KG1 (cell line): ENCODE data around the gene LINGO3.
"Not testable (repeated sequence)": the region's sequence is repeated elsewhere in the genome, so short reads cannot be mapped to it uniquely, and the experiment has no call there.

ENCODE experiments used
- DNase-seq: peaks from one replicate; lab custom pipeline; 2025; lab: John Stamatoyannopoulos, UW

The LINGO3 gene, protein sequence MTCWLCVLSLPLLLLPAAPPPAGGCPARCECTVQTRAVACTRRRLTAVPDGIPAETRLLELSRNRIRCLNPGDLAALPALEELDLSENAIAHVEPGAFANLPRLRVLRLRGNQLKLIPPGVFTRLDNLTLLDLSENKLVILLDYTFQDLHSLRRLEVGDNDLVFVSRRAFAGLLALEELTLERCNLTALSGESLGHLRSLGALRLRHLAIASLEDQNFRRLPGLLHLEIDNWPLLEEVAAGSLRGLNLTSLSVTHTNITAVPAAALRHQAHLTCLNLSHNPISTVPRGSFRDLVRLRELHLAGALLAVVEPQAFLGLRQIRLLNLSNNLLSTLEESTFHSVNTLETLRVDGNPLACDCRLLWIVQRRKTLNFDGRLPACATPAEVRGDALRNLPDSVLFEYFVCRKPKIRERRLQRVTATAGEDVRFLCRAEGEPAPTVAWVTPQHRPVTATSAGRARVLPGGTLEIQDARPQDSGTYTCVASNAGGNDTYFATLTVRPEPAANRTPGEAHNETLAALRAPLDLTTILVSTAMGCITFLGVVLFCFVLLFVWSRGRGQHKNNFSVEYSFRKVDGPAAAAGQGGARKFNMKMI

GRCh38 chr19:2308114-2308556, at the start of gene LINGO3:
Gene LINGO3 (minus strand): TSS chr19:2308154. CDS start chr19:2291776, 16,378 bp downstream.
- no peak for DNase-seq

DNA sequence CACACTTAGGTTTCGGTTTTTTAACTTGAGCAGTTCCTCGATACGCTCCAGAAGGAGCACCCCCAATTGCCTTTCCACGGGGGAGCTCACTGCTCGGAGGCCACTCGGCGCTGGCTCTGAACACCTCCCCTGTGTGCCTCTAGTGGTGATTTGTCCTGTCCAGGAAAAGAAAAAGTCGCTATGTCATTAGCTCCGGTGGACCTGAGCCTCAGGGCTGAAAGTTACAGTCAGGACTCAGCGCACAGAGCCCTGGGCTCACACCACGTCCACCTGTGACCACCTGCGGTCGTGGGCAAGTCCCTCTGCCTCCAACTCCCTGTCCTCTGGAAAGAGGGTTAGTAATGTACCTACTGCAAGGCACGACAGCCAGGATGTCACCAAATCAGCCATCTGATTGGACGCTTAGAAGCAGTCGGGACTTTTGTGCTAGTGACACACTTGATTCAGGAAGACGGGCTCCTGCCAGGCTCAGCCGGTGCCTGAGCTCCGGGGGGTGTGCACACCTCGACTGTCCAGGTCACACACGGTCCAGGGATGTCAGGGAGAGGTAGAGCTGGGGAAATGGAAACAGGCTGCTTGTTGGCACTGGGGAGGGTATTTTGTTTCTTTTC, 48.2 kb upstream of the LINGO3 start:
- DNase-seq: no peak

DNA sequence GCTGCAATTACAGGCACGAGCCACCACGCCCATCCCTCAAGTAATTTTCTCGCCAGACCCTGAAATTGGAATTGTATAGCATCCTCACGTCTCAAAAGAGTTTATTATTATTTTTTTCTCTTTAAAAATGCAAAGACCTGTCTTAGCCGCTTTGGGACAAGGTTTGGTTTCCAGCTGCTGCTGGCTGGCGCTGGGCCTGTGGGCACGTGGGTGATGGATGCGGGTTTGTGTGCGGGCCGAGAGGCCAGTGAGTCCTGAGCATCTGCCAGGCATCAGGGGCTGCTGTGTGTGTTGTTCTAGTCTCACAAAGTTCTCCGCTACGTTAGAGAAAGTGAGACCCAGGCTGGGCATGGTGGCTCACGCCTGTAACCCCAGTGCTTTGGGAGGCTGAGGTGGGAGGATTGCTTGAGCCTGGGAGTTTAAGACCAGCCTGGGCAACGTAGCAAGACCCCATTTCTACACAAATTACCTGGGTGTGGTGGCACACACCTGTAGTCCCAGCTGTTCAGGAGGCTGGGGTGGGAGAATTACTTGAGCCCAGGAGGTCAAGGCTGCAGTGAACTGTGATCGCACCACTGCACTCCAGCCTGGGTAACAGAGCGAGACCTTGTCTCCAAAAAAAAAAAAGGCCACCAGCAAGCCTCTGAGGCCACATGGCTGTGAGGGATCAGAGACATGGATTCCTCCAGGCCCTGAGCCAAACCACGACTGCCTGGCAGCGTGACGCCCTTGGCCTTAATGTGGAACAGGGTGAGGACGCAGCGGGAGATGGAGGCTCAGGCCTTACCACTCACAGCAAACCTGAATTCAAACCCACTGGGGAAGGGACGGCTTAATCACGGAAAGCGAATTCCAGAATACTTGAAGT, 47.4 kb upstream of the LINGO3 start:
- DNase-seq: no peak

GRCh38 chr19:2354670-2355069, 46.7 kb upstream of the LINGO3 start:
- DNase-seq: no peak

GRCh38 chr19:2353887-2354592, 46.1 kb upstream of the LINGO3 start:
- no peak for DNase-seq

DNA sequence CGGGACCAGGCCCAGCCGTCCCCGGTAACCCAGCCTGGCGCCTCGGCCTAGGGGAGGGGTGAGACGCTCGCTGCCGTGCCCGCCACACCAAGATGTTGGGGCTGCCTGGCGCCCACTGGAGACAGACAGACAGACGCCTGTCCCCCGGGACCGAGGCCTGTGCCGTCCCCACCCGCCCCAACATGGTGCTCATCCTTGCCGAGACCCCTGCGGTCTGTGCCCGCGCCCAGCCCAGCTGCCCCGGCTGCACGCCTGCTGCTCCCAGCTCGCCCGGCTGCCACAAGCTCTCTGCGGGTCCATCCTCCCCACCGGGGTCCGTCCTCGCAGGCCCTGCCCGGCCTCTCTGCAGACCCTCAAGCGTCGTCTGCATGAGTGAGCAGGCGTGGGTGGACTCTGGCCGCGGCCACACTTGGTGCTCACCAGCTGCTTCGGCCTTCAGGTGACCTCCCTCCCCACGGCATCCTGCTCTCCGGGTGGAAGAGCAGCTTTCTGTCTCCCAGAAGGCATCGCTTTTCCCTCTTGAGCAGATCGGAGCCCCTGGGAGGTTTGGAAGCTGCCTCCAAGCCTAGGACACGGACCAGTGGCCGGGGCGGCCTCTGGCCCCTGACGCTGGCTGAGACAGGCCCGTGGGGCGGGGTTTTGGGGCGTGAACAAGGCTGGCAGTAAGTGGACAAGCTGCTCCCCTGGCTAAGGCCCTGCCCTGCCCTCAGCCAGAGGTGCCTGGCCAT, 45.4 kb upstream of the LINGO3 start:
- no peak for DNase-seq

- DNase-seq: no peak
Observed at GRCh38 chr19:2352121-2352520, 44.2 kb upstream of the LINGO3 start.

GRCh38 chr19:2351591-2351990, 43.6 kb upstream of the LINGO3 start:
- no peak for DNase-seq

DNA sequence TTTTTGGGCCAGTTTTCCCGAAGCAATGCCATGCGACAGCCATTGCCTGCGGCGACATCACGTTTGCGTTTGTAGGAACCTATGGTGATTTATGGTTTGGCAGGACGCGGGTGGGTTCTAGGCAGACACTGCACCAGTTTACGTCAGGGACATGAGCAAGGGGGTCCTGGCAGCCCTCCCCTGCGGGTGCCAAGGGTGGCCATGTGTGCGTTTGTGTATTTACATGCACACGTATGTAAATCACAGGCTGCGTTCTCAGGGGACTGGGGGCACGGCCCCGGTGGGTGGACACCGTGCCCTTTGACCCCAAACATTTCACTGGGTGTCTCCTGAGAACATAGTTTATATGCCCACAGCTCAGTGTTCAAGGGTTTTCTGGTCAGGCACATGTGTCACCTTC, 42.7 kb upstream of the LINGO3 start:
- DNase-seq: no peak

DNA sequence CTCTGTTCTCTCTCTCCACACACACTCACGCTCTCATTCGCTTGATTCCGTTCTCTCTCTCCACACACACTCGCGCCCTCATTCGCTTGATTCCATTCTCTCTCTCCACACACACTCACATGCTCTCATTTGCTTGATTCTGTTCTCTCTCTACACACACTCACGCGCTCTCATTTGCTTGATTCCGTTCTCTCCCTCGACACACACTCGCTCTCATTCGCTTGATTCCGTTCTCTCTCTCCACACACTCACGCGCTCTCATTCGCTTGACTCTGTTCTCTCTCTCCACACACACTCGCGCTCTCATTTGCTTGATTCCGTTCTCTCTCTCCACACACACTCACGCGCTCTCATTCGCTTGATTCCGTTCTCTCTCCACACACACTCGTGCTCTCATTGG, 41.9 kb upstream of the LINGO3 start:
- DNase-seq: not testable (repeated sequence)

- no peak for DNase-seq
Observed at GRCh38 chr19:2345794-2346663, 38.1 kb upstream of the LINGO3 start.

DNA sequence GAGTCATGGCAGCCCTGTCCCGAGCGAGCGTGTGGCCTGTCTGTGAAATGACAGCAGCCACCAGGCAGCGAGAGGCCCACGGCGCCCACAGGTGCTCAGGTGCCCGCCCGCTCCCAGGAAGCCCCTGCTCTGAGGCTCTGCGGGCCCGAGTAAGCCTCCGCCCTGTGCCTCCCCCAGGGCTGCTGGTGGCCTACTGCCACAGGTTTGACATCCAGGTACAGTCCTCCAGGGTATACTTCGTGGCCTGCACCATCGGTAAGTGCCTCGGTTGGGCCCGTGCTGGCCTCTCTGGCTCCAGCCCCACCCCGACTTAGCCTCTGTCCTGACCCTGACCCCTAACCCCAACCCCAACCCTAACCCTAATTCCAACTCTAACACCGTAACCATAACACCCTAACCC, 37.1 kb upstream of the LINGO3 start:
- no peak for DNase-seq

DNA sequence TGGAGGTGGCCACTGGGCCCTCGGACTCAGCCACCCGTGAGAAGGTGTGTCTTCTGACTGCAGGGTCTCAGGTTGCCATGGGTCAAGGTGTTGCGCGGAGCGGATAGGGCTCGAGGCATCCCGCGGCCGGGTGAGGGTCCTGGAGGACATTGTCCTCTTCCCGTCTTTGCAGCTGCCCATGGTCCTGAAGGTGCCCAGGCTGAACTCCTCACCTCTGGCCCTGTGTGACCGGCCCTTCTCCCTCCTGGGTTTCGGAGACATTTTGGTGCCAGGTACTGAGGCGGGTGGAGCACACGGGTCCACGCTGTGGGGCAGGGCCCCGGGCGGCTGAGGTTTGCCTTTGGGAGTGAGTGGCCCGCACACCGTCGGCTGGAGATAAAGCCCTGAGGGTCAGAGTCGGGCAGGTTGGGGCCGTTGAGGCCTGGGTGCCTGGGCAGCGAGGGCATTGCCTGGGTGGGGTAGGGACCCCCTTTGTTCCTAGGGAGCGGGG, 36.5 kb upstream of the LINGO3 start:
- no peak for DNase-seq

GRCh38 chr19:2343289-2343982, 35.5 kb upstream of the LINGO3 start:
- no peak for DNase-seq

DNA sequence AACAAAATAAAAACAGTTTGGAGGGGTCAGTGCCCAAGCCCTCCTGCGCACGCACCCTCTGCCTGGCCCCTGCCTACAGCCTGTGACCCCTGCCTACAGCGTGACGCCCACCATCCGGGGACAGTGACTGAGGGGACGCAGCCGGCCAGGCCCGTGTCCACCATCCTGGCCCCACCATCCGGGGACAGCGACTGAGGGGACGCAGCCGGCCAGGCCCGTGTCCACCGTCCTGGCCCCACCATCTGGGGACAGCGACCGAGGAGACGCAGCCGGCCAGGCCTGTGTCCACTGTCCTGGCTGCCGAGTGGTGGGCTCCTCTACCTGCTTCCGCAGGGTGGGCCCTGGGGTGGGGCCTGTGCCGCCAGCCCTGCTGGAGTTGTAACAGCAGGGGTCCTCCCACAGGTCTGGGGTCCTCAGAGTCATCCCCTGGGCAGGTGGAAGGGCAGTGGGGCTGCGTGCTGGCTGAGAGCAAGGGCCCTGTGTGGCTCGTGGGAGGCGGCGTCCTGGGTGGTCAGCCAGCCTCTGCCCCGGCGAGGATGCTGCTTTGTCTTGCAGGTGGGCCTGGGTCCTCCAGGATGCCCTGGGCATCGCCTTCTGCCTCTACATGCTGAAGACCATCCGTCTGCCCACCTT, 34.8 kb upstream of the LINGO3 start:
- DNase-seq: no peak

DNA sequence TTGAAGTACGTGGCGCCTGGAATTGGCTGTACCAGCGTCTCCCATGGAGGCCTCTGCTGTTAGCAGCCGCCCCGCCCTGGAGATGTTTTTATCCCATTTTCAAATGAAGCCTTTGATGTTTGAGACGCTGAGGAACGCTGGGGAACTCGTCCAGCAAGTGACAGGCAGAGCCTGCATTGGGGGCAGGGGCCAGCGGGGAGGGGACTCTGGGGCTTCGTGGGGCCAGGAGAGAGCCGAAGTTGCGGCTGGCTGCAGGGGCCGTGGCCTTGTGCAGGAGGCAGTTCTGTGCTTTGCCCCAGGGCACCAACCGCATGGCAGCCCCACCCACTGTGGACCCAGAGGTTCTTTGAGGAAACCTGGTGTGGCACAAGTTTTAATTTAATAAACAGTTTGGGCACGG, 34.0 kb upstream of the LINGO3 start:
- DNase-seq: no peak

GRCh38 chr19:2341244-2341751, 33.3 kb upstream of the LINGO3 start:
- DNase-seq: no peak

DNA sequence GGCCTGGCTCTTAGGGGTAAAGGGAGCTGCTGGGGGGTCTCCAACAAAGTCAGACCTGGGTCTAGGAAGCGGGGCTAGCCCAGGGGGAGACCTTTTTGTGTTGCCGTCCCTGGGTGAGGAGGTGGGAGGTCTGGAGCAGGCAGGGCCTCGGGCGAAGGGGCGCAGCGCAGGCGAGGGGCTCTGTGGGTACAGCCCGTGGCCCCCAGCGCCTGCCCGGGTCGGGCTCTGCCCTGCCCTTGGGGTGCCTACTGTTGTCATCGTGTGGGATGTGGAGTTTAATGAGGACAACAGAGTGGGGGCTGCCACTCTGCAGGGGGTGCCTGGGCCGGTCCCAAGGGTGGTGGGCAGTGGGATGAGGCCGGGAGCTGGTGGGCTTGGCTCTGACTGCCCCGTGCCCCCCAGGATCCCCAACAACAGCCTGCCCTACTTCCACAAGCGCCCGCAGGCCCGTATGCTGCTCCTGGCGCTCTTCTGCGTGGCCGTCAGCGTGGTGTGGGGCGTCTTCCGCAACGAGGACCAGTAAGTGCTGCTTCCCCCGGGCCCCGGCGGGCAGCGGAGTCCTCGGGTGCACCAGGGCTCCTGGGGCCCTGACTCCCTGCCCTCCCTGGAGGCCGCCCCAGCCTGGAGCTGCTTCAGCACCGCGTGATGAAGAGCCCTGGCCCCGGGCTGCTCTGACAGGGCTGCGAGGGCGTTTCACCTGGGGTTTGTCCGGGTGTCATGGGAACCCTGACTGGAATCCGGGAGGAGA, 32.7 kb upstream of the LINGO3 start:
- no peak for DNase-seq
